ENCODE data around the gene KCTD13. TPM values are rescaled to one million over a fixed set of nuclear protein-coding genes. Genes with fewer than 3 reads are reported as not detected.

The KCTD13 gene
- total and polyA plus RNA-seq, 10 of the 15 experiments (the other 5 are each of a cell fraction or from before 2014, with no cell fraction given), result 3.3 to 29.2 (median 12.5) TPM

DNA sequence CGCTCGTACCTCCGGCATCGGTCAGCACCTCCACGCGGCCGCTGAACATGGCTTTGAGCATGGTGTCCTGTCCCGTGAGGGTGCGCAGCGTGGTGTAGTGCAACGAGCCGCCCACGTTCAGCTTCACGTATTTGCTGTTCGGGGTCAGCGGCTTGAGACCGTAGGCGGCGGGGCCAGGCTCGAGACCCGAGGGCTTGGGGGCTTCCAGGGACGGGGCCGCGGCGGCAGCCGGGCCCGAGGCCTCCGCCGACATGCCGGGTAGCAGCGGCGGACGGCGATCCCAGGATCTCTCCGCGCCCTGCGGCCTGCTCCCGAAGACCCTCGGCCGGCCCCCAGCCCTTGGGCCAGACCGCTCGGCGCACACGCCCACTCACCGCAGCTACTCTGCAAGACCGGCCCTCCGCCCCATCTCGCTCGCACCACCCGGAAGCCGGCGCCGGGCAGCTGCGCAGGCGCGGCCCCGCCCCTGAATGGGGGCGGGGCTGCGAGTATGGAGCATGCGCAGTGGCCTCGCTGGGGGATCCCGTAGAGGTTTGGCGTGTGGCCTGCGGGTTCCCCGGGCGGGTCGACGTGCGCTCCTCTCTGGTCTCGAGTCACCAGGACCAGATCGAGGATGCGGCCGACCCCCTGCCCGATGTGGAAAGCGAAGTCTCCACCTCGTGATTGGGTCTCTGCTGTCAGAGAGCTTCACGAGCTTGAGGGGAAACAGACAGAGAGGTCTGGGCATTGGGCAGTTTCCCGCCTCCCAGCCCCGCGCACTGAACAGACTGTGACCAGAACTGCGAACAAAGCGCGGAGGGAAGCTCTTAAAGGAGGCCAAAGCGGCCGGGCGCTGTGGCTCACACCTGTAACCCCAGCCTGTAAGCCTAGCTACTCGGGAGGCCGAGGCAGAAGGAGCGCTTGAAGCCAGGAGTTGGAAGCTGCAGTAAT, at the start of gene KCTD13 (continued):
- TF ChIP-seq DPF2 (IDR thresholded peaks at IDR 0.05) (peak; percentile 87; the same call in 1 of the 2 replicates), TCF12 (IDR thresholded peaks at IDR 0.05; ENCODE audit: low read depth, low read length) (0 out of 2 replicates have a peak, but pooled peaks have one; percentile 7), EED (IDR thresholded peaks at IDR 0.05; ENCODE audit: low read depth) (no peak; the same call in 1 of the 2 replicates), SIN3A (IDR thresholded peaks at IDR 0.05; ENCODE audit: low read depth, low read length) (no peak; the same call in 1 of the 2 replicates), GATAD2B (conservative IDR thresholded peaks at IDR 0.05; ENCODE audit: low read depth) (peak; percentile 98), CEBPB (IDR thresholded peaks at IDR 0.05; ENCODE audit: borderline replicate concordance in 1 of 2, low read depth in 2 of 2, low read length in 2 of 2) (no peak), ZZZ3 (IDR thresholded peaks at IDR 0.05; ENCODE audit: control insufficient read depth, insufficient read length, low read depth) (no peak), RBBP5 (conservative IDR thresholded peaks at IDR 0.05) (no peak), CBX3 (IDR thresholded peaks at IDR 0.05; ENCODE audit: borderline replicate concordance, low read depth) (no peak), CBFB (IDR thresholded peaks at IDR 0.05; ENCODE audit: low read depth) (peak; percentile 83), POLR2A (IDR thresholded peaks at IDR 0.05; ENCODE audit: low read depth, low read length) (peak; percentile 97), SPI1 (IDR thresholded peaks at IDR 0.05; ENCODE audit: borderline replicate concordance, insufficient read depth, low read depth, low read length) (no peak), JUND (IDR thresholded peaks at IDR 0.05; ENCODE audit: low read depth, low read length) (no peak), NR2C1 (IDR thresholded peaks at IDR 0.05) (peak; percentile 27; the same call in 1 of the 2 replicates)
- TF ChIP-seq, protein P1, sequence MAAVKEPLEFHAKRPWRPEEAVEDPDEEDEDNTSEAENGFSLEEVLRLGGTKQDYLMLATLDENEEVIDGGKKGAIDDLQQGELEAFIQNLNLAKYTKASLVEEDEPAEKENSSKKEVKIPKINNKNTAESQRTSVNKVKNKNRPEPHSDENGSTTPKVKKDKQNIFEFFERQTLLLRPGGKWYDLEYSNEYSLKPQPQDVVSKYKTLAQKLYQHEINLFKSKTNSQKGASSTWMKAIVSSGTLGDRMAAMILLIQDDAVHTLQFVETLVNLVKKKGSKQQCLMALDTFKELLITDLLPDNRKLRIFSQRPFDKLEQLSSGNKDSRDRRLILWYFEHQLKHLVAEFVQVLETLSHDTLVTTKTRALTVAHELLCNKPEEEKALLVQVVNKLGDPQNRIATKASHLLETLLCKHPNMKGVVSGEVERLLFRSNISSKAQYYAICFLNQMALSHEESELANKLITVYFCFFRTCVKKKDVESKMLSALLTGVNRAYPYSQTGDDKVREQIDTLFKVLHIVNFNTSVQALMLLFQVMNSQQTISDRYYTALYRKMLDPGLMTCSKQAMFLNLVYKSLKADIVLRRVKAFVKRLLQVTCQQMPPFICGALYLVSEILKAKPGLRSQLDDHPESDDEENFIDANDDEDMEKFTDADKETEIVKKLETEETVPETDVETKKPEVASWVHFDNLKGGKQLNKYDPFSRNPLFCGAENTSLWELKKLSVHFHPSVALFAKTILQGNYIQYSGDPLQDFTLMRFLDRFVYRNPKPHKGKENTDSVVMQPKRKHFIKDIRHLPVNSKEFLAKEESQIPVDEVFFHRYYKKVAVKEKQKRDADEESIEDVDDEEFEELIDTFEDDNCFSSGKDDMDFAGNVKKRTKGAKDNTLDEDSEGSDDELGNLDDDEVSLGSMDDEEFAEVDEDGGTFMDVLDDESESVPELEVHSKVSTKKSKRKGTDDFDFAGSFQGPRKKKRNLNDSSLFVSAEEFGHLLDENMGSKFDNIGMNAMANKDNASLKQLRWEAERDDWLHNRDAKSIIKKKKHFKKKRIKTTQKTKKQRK (IDR thresholded peaks at IDR 0.05; ENCODE audit: low read depth, low read length), result no peak
- TF ChIP-seq, protein P2, sequence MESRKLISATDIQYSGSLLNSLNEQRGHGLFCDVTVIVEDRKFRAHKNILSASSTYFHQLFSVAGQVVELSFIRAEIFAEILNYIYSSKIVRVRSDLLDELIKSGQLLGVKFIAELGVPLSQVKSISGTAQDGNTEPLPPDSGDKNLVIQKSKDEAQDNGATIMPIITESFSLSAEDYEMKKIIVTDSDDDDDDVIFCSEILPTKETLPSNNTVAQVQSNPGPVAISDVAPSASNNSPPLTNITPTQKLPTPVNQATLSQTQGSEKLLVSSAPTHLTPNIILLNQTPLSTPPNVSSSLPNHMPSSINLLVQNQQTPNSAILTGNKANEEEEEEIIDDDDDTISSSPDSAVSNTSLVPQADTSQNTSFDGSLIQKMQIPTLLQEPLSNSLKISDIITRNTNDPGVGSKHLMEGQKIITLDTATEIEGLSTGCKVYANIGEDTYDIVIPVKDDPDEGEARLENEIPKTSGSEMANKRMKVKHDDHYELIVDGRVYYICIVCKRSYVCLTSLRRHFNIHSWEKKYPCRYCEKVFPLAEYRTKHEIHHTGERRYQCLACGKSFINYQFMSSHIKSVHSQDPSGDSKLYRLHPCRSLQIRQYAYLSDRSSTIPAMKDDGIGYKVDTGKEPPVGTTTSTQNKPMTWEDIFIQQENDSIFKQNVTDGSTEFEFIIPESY (IDR thresholded peaks at IDR 0.05), result no peak
- TF ChIP-seq, protein P3, sequence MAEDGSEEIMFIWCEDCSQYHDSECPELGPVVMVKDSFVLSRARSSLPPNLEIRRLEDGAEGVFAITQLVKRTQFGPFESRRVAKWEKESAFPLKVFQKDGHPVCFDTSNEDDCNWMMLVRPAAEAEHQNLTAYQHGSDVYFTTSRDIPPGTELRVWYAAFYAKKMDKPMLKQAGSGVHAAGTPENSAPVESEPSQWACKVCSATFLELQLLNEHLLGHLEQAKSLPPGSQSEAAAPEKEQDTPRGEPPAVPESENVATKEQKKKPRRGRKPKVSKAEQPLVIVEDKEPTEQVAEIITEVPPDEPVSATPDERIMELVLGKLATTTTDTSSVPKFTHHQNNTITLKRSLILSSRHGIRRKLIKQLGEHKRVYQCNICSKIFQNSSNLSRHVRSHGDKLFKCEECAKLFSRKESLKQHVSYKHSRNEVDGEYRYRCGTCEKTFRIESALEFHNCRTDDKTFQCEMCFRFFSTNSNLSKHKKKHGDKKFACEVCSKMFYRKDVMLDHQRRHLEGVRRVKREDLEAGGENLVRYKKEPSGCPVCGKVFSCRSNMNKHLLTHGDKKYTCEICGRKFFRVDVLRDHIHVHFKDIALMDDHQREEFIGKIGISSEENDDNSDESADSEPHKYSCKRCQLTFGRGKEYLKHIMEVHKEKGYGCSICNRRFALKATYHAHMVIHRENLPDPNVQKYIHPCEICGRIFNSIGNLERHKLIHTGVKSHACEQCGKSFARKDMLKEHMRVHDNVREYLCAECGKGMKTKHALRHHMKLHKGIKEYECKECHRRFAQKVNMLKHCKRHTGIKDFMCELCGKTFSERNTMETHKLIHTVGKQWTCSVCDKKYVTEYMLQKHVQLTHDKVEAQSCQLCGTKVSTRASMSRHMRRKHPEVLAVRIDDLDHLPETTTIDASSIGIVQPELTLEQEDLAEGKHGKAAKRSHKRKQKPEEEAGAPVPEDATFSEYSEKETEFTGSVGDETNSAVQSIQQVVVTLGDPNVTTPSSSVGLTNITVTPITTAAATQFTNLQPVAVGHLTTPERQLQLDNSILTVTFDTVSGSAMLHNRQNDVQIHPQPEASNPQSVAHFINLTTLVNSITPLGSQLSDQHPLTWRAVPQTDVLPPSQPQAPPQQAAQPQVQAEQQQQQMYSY (CRISPR knock-in tag; IDR thresholded peaks at IDR 0.05), result no peak
- TF ChIP-seq, protein P4, sequence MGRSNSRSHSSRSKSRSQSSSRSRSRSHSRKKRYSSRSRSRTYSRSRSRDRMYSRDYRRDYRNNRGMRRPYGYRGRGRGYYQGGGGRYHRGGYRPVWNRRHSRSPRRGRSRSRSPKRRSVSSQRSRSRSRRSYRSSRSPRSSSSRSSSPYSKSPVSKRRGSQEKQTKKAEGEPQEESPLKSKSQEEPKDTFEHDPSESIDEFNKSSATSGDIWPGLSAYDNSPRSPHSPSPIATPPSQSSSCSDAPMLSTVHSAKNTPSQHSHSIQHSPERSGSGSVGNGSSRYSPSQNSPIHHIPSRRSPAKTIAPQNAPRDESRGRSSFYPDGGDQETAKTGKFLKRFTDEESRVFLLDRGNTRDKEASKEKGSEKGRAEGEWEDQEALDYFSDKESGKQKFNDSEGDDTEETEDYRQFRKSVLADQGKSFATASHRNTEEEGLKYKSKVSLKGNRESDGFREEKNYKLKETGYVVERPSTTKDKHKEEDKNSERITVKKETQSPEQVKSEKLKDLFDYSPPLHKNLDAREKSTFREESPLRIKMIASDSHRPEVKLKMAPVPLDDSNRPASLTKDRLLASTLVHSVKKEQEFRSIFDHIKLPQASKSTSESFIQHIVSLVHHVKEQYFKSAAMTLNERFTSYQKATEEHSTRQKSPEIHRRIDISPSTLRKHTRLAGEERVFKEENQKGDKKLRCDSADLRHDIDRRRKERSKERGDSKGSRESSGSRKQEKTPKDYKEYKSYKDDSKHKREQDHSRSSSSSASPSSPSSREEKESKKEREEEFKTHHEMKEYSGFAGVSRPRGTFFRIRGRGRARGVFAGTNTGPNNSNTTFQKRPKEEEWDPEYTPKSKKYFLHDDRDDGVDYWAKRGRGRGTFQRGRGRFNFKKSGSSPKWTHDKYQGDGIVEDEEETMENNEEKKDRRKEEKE (IDR thresholded peaks at IDR 0.05), result no peak

Measured in GM12878 (cell line).